NB4 (cell line): Measurements from ENCODE around the gene PRKCG.

ENCODE experiments used
- POLR2A ChIP-seq: IDR thresholded peaks from 2 replicates; pipeline ENCODE4 v1.6.1; 2011; ENCODE audit warnings: mild to moderate bottlenecking; ENCODE audit not compliant: insufficient read length; ENCODE audit errors: extremely low read depth
- TF ChIP-seq, protein P1 (sequence below): IDR thresholded peaks from one replicate; pipeline ENCODE4 v1.5.1; 2012; ENCODE audit warnings: low read depth, low read length

DNA sequence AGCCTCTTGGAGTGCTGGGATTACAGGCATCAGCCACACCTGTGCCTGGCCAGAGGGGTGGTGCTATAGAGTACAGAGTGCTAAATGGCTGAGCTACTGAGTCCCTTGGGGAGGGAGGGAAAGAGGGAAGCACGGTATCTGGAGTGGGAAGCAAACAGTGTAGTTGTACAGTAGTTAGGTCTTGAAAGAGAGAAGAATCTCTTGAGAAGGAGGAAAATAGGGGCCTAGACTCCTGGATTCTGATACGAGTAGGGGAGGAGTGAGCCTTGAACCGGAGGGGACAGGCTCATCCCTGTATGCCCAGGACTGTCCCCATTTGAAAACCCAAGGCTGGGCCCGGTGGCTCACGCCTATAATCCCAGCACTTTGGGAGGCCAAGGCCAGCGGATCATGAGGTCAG, 9.2 kb upstream of the PRKCG start:
- TF ChIP-seq, protein P1, sequence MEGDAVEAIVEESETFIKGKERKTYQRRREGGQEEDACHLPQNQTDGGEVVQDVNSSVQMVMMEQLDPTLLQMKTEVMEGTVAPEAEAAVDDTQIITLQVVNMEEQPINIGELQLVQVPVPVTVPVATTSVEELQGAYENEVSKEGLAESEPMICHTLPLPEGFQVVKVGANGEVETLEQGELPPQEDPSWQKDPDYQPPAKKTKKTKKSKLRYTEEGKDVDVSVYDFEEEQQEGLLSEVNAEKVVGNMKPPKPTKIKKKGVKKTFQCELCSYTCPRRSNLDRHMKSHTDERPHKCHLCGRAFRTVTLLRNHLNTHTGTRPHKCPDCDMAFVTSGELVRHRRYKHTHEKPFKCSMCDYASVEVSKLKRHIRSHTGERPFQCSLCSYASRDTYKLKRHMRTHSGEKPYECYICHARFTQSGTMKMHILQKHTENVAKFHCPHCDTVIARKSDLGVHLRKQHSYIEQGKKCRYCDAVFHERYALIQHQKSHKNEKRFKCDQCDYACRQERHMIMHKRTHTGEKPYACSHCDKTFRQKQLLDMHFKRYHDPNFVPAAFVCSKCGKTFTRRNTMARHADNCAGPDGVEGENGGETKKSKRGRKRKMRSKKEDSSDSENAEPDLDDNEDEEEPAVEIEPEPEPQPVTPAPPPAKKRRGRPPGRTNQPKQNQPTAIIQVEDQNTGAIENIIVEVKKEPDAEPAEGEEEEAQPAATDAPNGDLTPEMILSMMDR, result no peak
- TF ChIP-seq POLR2A, result no peak
